GM23338 (cell line): Measurements from ENCODE around the gene VCL. TPM values are rescaled to one million over a fixed set of nuclear protein-coding genes. Genes with fewer than 3 reads are reported as not detected.

Source experiments
- ATAC-seq: fragments of 200-7000 bp; cut with Tn5 transposase; 3 replicates; pipeline ENCODE4 v1.9.1; 2020
- DNase-seq: peaks from one replicate; pipeline ENCODE4 v3.0.0-alpha.2; 2015; ENCODE audit warnings: low spot score
- H2AFZ ChIP-seq: fragments of 200-600 bp; sonication (generic); 2 replicates; pipeline ENCODE4 v1.8.0; 2016; ENCODE audit warnings: antibody characterized with exemption, mild to moderate bottlenecking, moderate library complexity
- H3F3A ChIP-seq: fragments of 200-600 bp; sonication (generic); replicated peaks from 2 replicates; pipeline ENCODE4 v1.8.0; 2017; ENCODE audit warnings: antibody characterized with exemption, mixed run types, low read depth
- H3K27ac ChIP-seq: fragments of 200-600 bp; sonication (generic); 2 replicates; pipeline ENCODE4 v1.6.1; 2016; ENCODE audit warnings: low read depth
- H3K27me3 ChIP-seq: fragments of 200-600 bp; sonication (generic); 2 replicates; pipeline ENCODE4 v1.8.0; 2016; ENCODE audit warnings: mild to moderate bottlenecking, mixed run types, moderate library complexity; ENCODE audit not compliant: insufficient read depth
- H3K36me3 ChIP-seq: fragments of 200-600 bp; sonication (generic); 2 replicates; pipeline ENCODE4 v1.8.0; 2016; ENCODE audit warnings: mild to moderate bottlenecking; ENCODE audit not compliant: insufficient read depth
- H3K4me1 ChIP-seq: fragments of 200-600 bp; sonication (generic); 2 replicates; pipeline ENCODE4 v1.8.0; 2016; ENCODE audit warnings: mild to moderate bottlenecking, moderate library complexity; ENCODE audit not compliant: insufficient read depth
- H3K4me2 ChIP-seq: fragments of 200-600 bp; sonication (generic); 2 replicates; pipeline ENCODE4 v1.7.1; 2017; ENCODE audit warnings: mixed run types
- H3K4me3 ChIP-seq: fragments of 200-600 bp; sonication (generic); 2 replicates; pipeline ENCODE4 v1.6.1; 2016; ENCODE audit warnings: mixed run types
- H3K79me2 ChIP-seq: fragments of 200-600 bp; sonication (generic); replicated peaks from 2 replicates; pipeline ENCODE4 v1.8.0; 2017; ENCODE audit warnings: mild to moderate bottlenecking; ENCODE audit not compliant: insufficient read depth
- H3K9me2 ChIP-seq: fragments of 200-600 bp; sonication (generic); 2 replicates; pipeline ENCODE4 v1.8.0; 2017; ENCODE audit not compliant: insufficient read depth
- H4K20me1 ChIP-seq: fragments of 200-600 bp; sonication (generic); replicated peaks from 2 replicates; pipeline ENCODE4 v1.8.0; 2017; ENCODE audit warnings: mild to moderate bottlenecking; ENCODE audit not compliant: insufficient read depth
- H3K27ac Mint-ChIP-seq: 2 replicates; pipeline ENCODE4 v1.8.0; 2020; ENCODE audit warnings: inconsistent platforms, mild to moderate bottlenecking, moderate library complexity, mixed read lengths
- H3K27me3 Mint-ChIP-seq: 3 replicates; pipeline ENCODE4 v1.8.0; 2022; ENCODE audit warnings: low read depth, mild to moderate bottlenecking, moderate library complexity, mixed read lengths, inconsistent platforms; ENCODE audit not compliant: insufficient read depth, poor library complexity
- H3K36me3 Mint-ChIP-seq: 3 replicates; pipeline ENCODE4 v1.8.0; 2021; ENCODE audit warnings: low read depth, mild to moderate bottlenecking, inconsistent platforms, moderate library complexity, mixed read lengths
- H3K4me1 Mint-ChIP-seq: 3 replicates; pipeline ENCODE4 v1.8.0; 2020; ENCODE audit warnings: mild to moderate bottlenecking, inconsistent platforms, mixed read lengths
- H3K4me3 Mint-ChIP-seq: 3 replicates; pipeline ENCODE4 v1.8.0; 2021; ENCODE audit warnings: moderate library complexity, mild to moderate bottlenecking, inconsistent platforms, mixed read lengths
- H3K9me3 Mint-ChIP-seq: 3 replicates; pipeline ENCODE4 v1.8.0; 2020; ENCODE audit warnings: moderate library complexity, mild to moderate bottlenecking, inconsistent platforms, mixed read lengths
- CREB1 ChIP-seq: fragments of 250-450 bp; sonication (Bioruptor Pico); IDR thresholded peaks from 2 replicates; pipeline ENCODE4 v1.5.0; 2020; ENCODE audit warnings: low read depth, mild to moderate bottlenecking, moderate library complexity
- CTCF ChIP-seq, 2 experiments: fragments of 200-600 bp in 1 of 2; sonication (generic) in 1 of 2; conservative IDR thresholded peaks; 2 replicates each; pipeline versions ENCODE4 v1.5.1 to v1.6.1; 2016 to 2017; ENCODE audit warnings: antibody characterized with exemption in 2 of 2, low read depth in 2 of 2, mild to moderate bottlenecking in 2 of 2, moderate library complexity in 1 of 2
- ETS1 ChIP-seq: IDR thresholded peaks from 2 replicates; pipeline ENCODE4 v1.6.1; 2016; ENCODE audit warnings: antibody characterized with exemption
- EZH2 ChIP-seq: fragments of 200-600 bp; sonication (generic); IDR thresholded peaks from one replicate; pipeline ENCODE4 v1.8.0; 2017; ENCODE audit warnings: antibody characterized with exemption, mild to moderate bottlenecking, low read depth; ENCODE audit not compliant: unreplicated experiment
- JUNB ChIP-seq: IDR thresholded peaks from one replicate; pipeline ENCODE4 v1.6.1; 2016; ENCODE audit warnings: antibody characterized with exemption; ENCODE audit not compliant: unreplicated experiment
- NANOG ChIP-seq: IDR thresholded peaks from 2 replicates; pipeline ENCODE4 v1.6.1; 2016; ENCODE audit warnings: antibody characterized with exemption, borderline replicate concordance
- POLR2AphosphoS5 ChIP-seq: IDR thresholded peaks from 2 replicates; pipeline ENCODE4 v1.6.1; 2016; ENCODE audit warnings: antibody characterized with exemption, low read depth
- REST ChIP-seq: IDR thresholded peaks from one replicate; pipeline ENCODE4 v1.6.1; 2018; ENCODE audit warnings: antibody characterized with exemption; ENCODE audit not compliant: unreplicated experiment
- STAT1 ChIP-seq: IDR thresholded peaks from one replicate; pipeline ENCODE4 v1.6.1; 2016; ENCODE audit warnings: antibody characterized with exemption; ENCODE audit not compliant: unreplicated experiment
- ZNF114 ChIP-seq: fragments of 250-450 bp; sonication (Bioruptor Pico); IDR thresholded peaks from 2 replicates; pipeline ENCODE4 v1.5.0; 2020; ENCODE audit warnings: mild to moderate bottlenecking, moderate library complexity
- ZNF331 ChIP-seq: fragments of 250-450 bp; sonication (Bioruptor Pico); IDR thresholded peaks from 2 replicates; pipeline ENCODE4 v1.5.0; 2020; ENCODE audit warnings: low read depth, mild to moderate bottlenecking, moderate library complexity
- polyA plus RNA-seq: library from polyadenylated mRNA; unstranded; fragments of >200 nt; fragmentation: Nextera tagmentation; extraction: Ambion mirVana; gene quantifications from 2 replicates; pipeline ENCODE4 v1.2.1, GENCODE V29; 2016
- total RNA-seq: library from RNA; depleted of rRNA; stranded (reverse); fragments of >200 nt; shearing (Covaris generic); gene quantifications from 2 replicates; pipeline ENCODE4 v1.2.3, GENCODE V29; 2014

The VCL gene
- total and polyA plus RNA-seq, 2 experiments from 2014 or later, result 60.7 to 254 TPM

GRCh38 chr10:74047871-74048270, 50.0 kb downstream of the VCL start:
- Histone ChIP-seq H2AFZ (no peak overlapping the region), H3K9me2 (no peaks in the 10 kb centered on the region), H4K20me1 (peaks cover 15% of the 10 kb centered on the region), H3K36me3 (peaks cover 27% of the 10 kb centered on the region), H3F3A (no peaks in the 10 kb centered on the region), H3K4me1 (0 out of 2 replicates have a peak, but pooled peaks cover 12% of the 10 kb centered on the region), H3K79me2 (peaks cover 100% of the 10 kb centered on the region), H3K27me3 (no peaks in the 10 kb centered on the region), H3K4me3 (no peak overlapping the region), H3K27ac (peak overlapping the region; percentile 67; the same call in 1 of the 2 replicates), H3K4me2 (no peak overlapping the region)
- Mint-ChIP-seq H3K27me3 (no peaks in the 10 kb centered on the region), H3K4me1 (peaks cover 23% of the 10 kb centered on the region; the same call in 2 of the 3 replicates), H3K9me3 (no peaks in the 10 kb centered on the region), H3K27ac (no peak overlapping the region), H3K36me3 (peaks cover 43% of the 10 kb centered on the region), H3K4me3 (no peak overlapping the region)
- TF ChIP-seq POLR2AphosphoS5, result no peak
- TF ChIP-seq JUNB, result no peak
- no peak for TF ChIP-seq NANOG
- no peak for TF ChIP-seq ZNF114 (CRISPR knock-in tag)
- no peak for TF ChIP-seq ZNF331 (CRISPR knock-in tag)
- no peak for TF ChIP-seq REST
- no peak for TF ChIP-seq CTCF (conservative IDR thresholded peaks at IDR 0.05; ENCODE audit: low read depth in 2 of 2)
- TF ChIP-seq ETS1, result no peak
- no peak for DNase-seq
- no peak for ATAC-seq

GRCh38 chr10:74048433-74048832, 50.5 kb downstream of the VCL start:
- Histone ChIP-seq H2AFZ (no peak overlapping the region), H3K27ac (no peak overlapping the region), H3K79me2 (peaks cover 100% of the 10 kb centered on the region), H3K27me3 (no peaks in the 10 kb centered on the region), H4K20me1 (peaks cover 15% of the 10 kb centered on the region), H3K4me2 (no peak overlapping the region), H3F3A (no peaks in the 10 kb centered on the region), H3K9me2 (no peaks in the 10 kb centered on the region), H3K36me3 (peaks cover 22% of the 10 kb centered on the region), H3K4me3 (no peak overlapping the region), H3K4me1 (0 out of 2 replicates have a peak, but pooled peaks cover 12% of the 10 kb centered on the region)
- TF ChIP-seq EZH2, result no peak
- no peak for TF ChIP-seq JUNB
- no peak for TF ChIP-seq REST
- no peak for TF ChIP-seq ETS1
- no peak for TF ChIP-seq STAT1
- TF ChIP-seq POLR2AphosphoS5, result no peak
- TF ChIP-seq NANOG, result no peak
- no peak for TF ChIP-seq ZNF114 (CRISPR knock-in tag)
- TF ChIP-seq CREB1 (CRISPR knock-in tag), result no peak
- ATAC-seq, result no peak
- Mint-ChIP-seq H3K9me3 (no peaks in the 10 kb centered on the region), H3K27ac (no peak overlapping the region), H3K27me3 (no peaks in the 10 kb centered on the region), H3K36me3 (peaks cover 38% of the 10 kb centered on the region), H3K4me3 (no peak overlapping the region), H3K4me1 (peaks cover 23% of the 10 kb centered on the region; the same call in 2 of the 3 replicates)
- DNase-seq, result no peak
